K562 (cell line): ENCODE measurements around the gene TRPC4AP. TPM values are rescaled to one million over a fixed set of nuclear protein-coding genes. Genes with fewer than 3 reads are reported as not detected.

Experiments used
- ATAC-seq: fragments of 200-7000 bp; cut with Tn5 transposase; 3 replicates; pipeline ENCODE4 v1.9.1; 2020; ENCODE audit warnings: moderate library complexity
- BruUV-seq: library from RNA; stranded (reverse); fragments of 400-500 nt; replicated peaks from 2 replicates; lab custom pipeline; 2021; lab: Mats Ljungman, UMichigan
- CTCF ChIA-PET: fragments of 300-600 bp; formaldehyde crosslinking; extraction: SDS; loops from one replicate; lab custom pipeline; 2021; ENCODE audit warnings: low intra/inter-chr PET ratio; lab: Yijun Ruan, JAX
- POLR2A ChIA-PET: fragments of 300-600, 350-650 bp; sonication (Branson Sonifier 250); formaldehyde crosslinking; extraction: SDS; loops from one replicate; lab custom pipeline; 2021; ENCODE audit warnings: antibody characterized with exemption, inconsistent platforms; lab: Yijun Ruan, JAX
- DNase-seq, 4 experiments: peaks; one replicate each; pipeline versions ENCODE4 v3.0.0 to v3.0.0-alpha.2; 2011 to 2018; ENCODE audit warnings: low spot score in 3 of 4, mixed read lengths in 3 of 4; ENCODE audit errors: extremely low read depth in 1 of 4
- FAIRE-seq: peaks from 2 replicates; lab custom pipeline; 2011; peaks lifted over from hg19 to GRCh38; lab: Jason Lieb, UNC
- H2AFZ ChIP-seq: 2 replicates; pipeline ENCODE4 v1.6.0; 2011; ENCODE audit warnings: low read depth, low read length, control low read depth, inconsistent platforms
- H3K27ac ChIP-seq: fragments of 200-600 bp; 3 replicates; pipeline ENCODE4 v1.8.0; 2011; ENCODE audit warnings: low read depth, mild to moderate bottlenecking, control low read depth, inconsistent platforms, low read length, moderate library complexity, mixed read lengths; ENCODE audit errors: extremely low read depth
- H3K27me3 ChIP-seq, 2 experiments: fragments of 300-600 bp in 1 of 2; 2 replicates in 1 of 2; 3 replicates in 1 of 2; pipeline versions ENCODE4 v1.6.0 to v1.8.0; 2011; ENCODE audit warnings: inconsistent platforms in 2 of 2, low read length in 2 of 2, mild to moderate bottlenecking in 1 of 2, mixed read lengths in 1 of 2, moderate library complexity in 1 of 2; ENCODE audit not compliant: control insufficient read depth in 2 of 2, insufficient read depth in 2 of 2
- H3K36me3 ChIP-seq: fragments of 300-600 bp; 3 replicates; pipeline ENCODE4 v1.8.0; 2011; ENCODE audit warnings: mild to moderate bottlenecking, low read length, inconsistent platforms; ENCODE audit not compliant: control insufficient read depth, insufficient read depth
- H3K4me1 ChIP-seq, 2 experiments: fragments of 200-600 bp in 1 of 2; replicated peaks in 1 of 2; 2 replicates in 1 of 2; 3 replicates in 1 of 2; pipeline versions ENCODE4 v1.5.1 to v1.8.0; 2011; ENCODE audit warnings: inconsistent platforms in 2 of 2, low read length in 2 of 2, mild to moderate bottlenecking in 1 of 2, mixed read lengths in 1 of 2, moderate library complexity in 1 of 2; ENCODE audit not compliant: control insufficient read depth in 2 of 2, insufficient read depth in 2 of 2
- H3K4me2 ChIP-seq: 2 replicates; pipeline ENCODE4 v1.6.1; 2011; ENCODE audit warnings: low read length, control low read depth, inconsistent platforms, mixed read lengths; ENCODE audit not compliant: insufficient read depth
- H3K4me3 ChIP-seq: fragments of 200-600 bp; sonication (generic), shearing (Covaris generic); 2 replicates; pipeline ENCODE4 v1.5.1; 2016; ENCODE audit warnings: control low read depth, inconsistent platforms
- H3K79me2 ChIP-seq: fragments of 200-600 bp; 3 replicates; pipeline ENCODE4 v1.8.0; 2011; ENCODE audit warnings: low read length, inconsistent platforms; ENCODE audit not compliant: control insufficient read depth, insufficient read depth
- H3K9ac ChIP-seq, 2 experiments: 2 replicates each; pipeline versions ENCODE4 v1.6.0 to v1.6.1; 2011; ENCODE audit warnings: low read depth in 2 of 2, low read length in 2 of 2, control low read depth in 1 of 2, inconsistent platforms in 1 of 2, mild to moderate bottlenecking in 1 of 2, mixed read lengths in 1 of 2; ENCODE audit not compliant: insufficient read depth in 1 of 2
- H3K9me1 ChIP-seq: one replicate; pipeline ENCODE4 v1.6.0; 2011; ENCODE audit warnings: inconsistent platforms, mild to moderate bottlenecking, low read length, moderate library complexity; ENCODE audit not compliant: control insufficient read depth, insufficient read depth
- H3K9me3 ChIP-seq: replicated peaks from 2 replicates; pipeline ENCODE4 v1.5.1; 2011; ENCODE audit warnings: low read depth, low read length, inconsistent platforms; ENCODE audit not compliant: control insufficient read depth, insufficient read depth
- H4K20me1 ChIP-seq: replicated peaks from 2 replicates; pipeline ENCODE4 v1.6.1; 2011; ENCODE audit warnings: low read length, inconsistent platforms, mixed read lengths; ENCODE audit not compliant: control insufficient read depth, insufficient read depth
- CEBPZ ChIP-seq: fragments of 150-350 bp; IDR thresholded peaks from 2 replicates; pipeline ENCODE4 v1.6.1; 2014; ENCODE audit warnings: low read depth, mild to moderate bottlenecking, low read length, borderline replicate concordance
- HDAC3 ChIP-seq: fragments of 450-650 bp; IDR thresholded peaks from 2 replicates; pipeline ENCODE4 v1.6.1; 2018; ENCODE audit warnings: borderline replicate concordance, mild to moderate bottlenecking, moderate library complexity; ENCODE audit not compliant: partially characterized antibody
- KDM5B ChIP-seq: fragments of 200-600 bp; sonication (generic); IDR thresholded peaks from 2 replicates; pipeline ENCODE4 v1.6.1; 2012; ENCODE audit warnings: low read depth, mild to moderate bottlenecking, moderate library complexity, low read length, control low read depth, inconsistent platforms; ENCODE audit not compliant: insufficient replicate concordance
- MEIS2 ChIP-seq: fragments of 450-650 bp; IDR thresholded peaks from 2 replicates; pipeline ENCODE4 v1.6.1; 2014; ENCODE audit warnings: mild to moderate bottlenecking; ENCODE audit not compliant: partially characterized antibody
- MYBL2 ChIP-seq, 2 experiments: fragments of 450-650 bp in 1 of 2; sonication (generic) in 1 of 2; formaldehyde crosslinking in 1 of 2; IDR thresholded peaks; 2 replicates each; pipeline versions ENCODE4 v1.6.1 to v1.8.1; 2017 to 2022; ENCODE audit warnings: borderline replicate concordance in 1 of 2, inconsistent platforms in 1 of 2, low read depth in 1 of 2, mild to moderate bottlenecking in 1 of 2, missing genetic modification reagents in 1 of 2, moderate library complexity in 1 of 2
- NFE2L1 ChIP-seq: fragments of 450-650 bp; IDR thresholded peaks from 2 replicates; pipeline ENCODE4 v1.6.1; 2016; ENCODE audit warnings: missing genetic modification characterization, low read depth, mild to moderate bottlenecking, missing compliant biosample characterization, moderate library complexity, borderline replicate concordance
- NR2F6 ChIP-seq: fragments of 450-650 bp; formaldehyde crosslinking; IDR thresholded peaks from 2 replicates; pipeline ENCODE4 v1.4.0; 2020; ENCODE audit warnings: mild to moderate bottlenecking
- POLR2G ChIP-seq: fragments of 200-400 bp; formaldehyde crosslinking; IDR thresholded peaks from 2 replicates; pipeline ENCODE4 v1.6.1; 2017; ENCODE audit warnings: low read depth, mild to moderate bottlenecking, antibody characterized with exemption, low read length, moderate library complexity
- RBM22 ChIP-seq: fragments of 200-400 bp; formaldehyde crosslinking; IDR thresholded peaks from 2 replicates; pipeline ENCODE4 v1.6.1; 2018; ENCODE audit warnings: low read length, low read depth; ENCODE audit not compliant: poor library complexity, severe bottlenecking
- RFX7 ChIP-seq: fragments of 250-450 bp; sonication (Bioruptor Pico); IDR thresholded peaks from 2 replicates; pipeline ENCODE4 v1.5.1; 2021; ENCODE audit warnings: mild to moderate bottlenecking
- ZNF695 ChIP-seq: fragments of 450-650 bp; formaldehyde crosslinking; IDR thresholded peaks from 2 replicates; pipeline ENCODE4 v1.4.0; 2020; ENCODE audit warnings: mild to moderate bottlenecking, moderate library complexity
- WGBS: fragments of 100-300 bp; shearing (Covaris generic); methylation state at CpG from one replicate; pipeline ENCODE4 v1.1.6; 2016; ENCODE audit warnings: low coverage, mixed read lengths; ENCODE audit not compliant: insufficient coverage; ENCODE audit errors: missing lambda C conversion rate; 5-methylcytosine and 5-hydroxymethylcytosine counted together
- in situ Hi-C: fragments of 300-500 bp; cut with MboI; formaldehyde crosslinking; loops from 4 replicates; pipeline ENCODE4 v1.15.0; 2018; ENCODE audit warnings: inconsistent platforms, mixed read lengths
- intact Hi-C: fragments of 100-400 bp; cut with micrococcal nuclease; formaldehyde crosslinking; loops from 2 replicates; pipeline ENCODE4 v1.14.2; 2022
- polyA plus RNA-seq, 8 experiments: library from polyadenylated mRNA; depleted of rRNA in 4 of 8; stranded (reverse) in 5 of 8; unstranded in 3 of 8; fragments of >200 nt; fragmentation: Nextera tagmentation in 2 of 8; fragmentation: Illumina TruSeq in 1 of 8; extraction: Ambion mirVana in 2 of 8; extraction: Trizol in 1 of 8; gene quantifications; 2 replicates each; pipeline versions ENCODE4 v1.2.1 to v1.2.3, GENCODE V29; 2011 to 2014; ENCODE audit warnings: inconsistent platforms in 1 of 8, missing spikeins in 1 of 8
- total RNA-seq, 7 experiments: library from RNA; depleted of rRNA in 6 of 7; stranded (reverse); fragments of >200 nt in 6 of 7; fragmentation: Illumina TruSeq in 2 of 7; extraction: Trizol in 2 of 7; gene quantifications; 2 replicates each; pipeline versions ENCODE4 v1.2.1 to v1.2.3, GENCODE V29; 2011 to 2021; ENCODE audit warnings: low replicate concordance in 1 of 7

The TRPC4AP gene
- total and polyA plus RNA-seq, 9 of the 15 experiments (the other 6 are each of a cell fraction or from before 2014, with no cell fraction given) = 2.3 to 70.3 (median 33.3) TPM

- POLR2A ChIA-PET = interaction anchor here (0.6 to 2.2 kb wide), 3 partner anchors 9 to 47 kb away, joined by 3 to 17 read pairs (median 10); no protein-coding TSS in a partner anchor
- Histone ChIP-seq H3K9me3 (no peaks in the 10 kb centered on the region), H3K4me3 (no peak overlapping the region), H3K79me2 (no peaks in the 10 kb centered on the region), H2AFZ (no peak overlapping the region), H3K27ac (no peak overlapping the region), H3K4me1 (peaks cover 0 to 19% of the 10 kb centered on the region in 2 experiments; a peak in 2 of 5 replicates), H3K27me3 (no peaks in the 10 kb centered on the region), H3K4me2 (no peak overlapping the region), H3K9me1 (no peaks in the 10 kb centered on the region), H3K9ac (no peak overlapping the region), H3K36me3 (peaks cover 86% of the 10 kb centered on the region; the same call in 2 of the 3 replicates), H4K20me1 (no peaks in the 10 kb centered on the region)
- FAIRE-seq (no peak), ATAC-seq (no peak), DNase-seq (no peak)
- CTCF ChIA-PET = no interaction called here
- 85% methylated on average over 9 of the region's 10 CpGs for WGBS
- in situ Hi-C loops (no loop called here), intact Hi-C loops (no loop called here)
- TF ChIP-seq MEIS2 = no peak
- no peak for TF ChIP-seq KDM5B
- TF ChIP-seq RFX7 (CRISPR knock-in tag) = no peak
- no TSS peak for BruUV-seq
These were observed 92.8 kb downstream of the TRPC4AP start for GRCh38 chr20:34999782-35000181.

- peaks cover 80% of the 10 kb centered on the region; the same call in 2 of the 3 replicates for H3K36me3 ChIP-seq
- WGBS = 95% methylated on average over 25 of the region's 25 CpGs
- BruUV-seq = no TSS peak
These were observed 93.6 kb downstream of the TRPC4AP start for GRCh38 chr20:34999021-34999451.

More at GRCh38 chr20:34999021-34999451, 93.6 kb downstream of the TRPC4AP start:
- H2AFZ ChIP-seq = no peak overlapping the region
- H3K4me2 ChIP-seq = no peak overlapping the region
- TF ChIP-seq RBM22 (peak; percentile 76), POLR2G (peak; percentile 65), MYBL2 (IDR thresholded peaks at IDR 0.05; ENCODE audit: low read depth) (no peak), MYBL2 (CRISPR knock-in tag; IDR thresholded peaks at IDR 0.05; ENCODE audit: borderline replicate concordance) (no peak), NFE2L1 (tag) (no peak), ZNF695 (CRISPR knock-in tag) (no peak), HDAC3 (no peak), CEBPZ (no peak), NR2F6 (no peak)
- ATAC-seq (no peak), DNase-seq (no peak), FAIRE-seq (no peak)
- no peaks in the 10 kb centered on the region for H4K20me1 ChIP-seq
- H3K9me3 ChIP-seq = no peaks in the 10 kb centered on the region
- no peaks in the 10 kb centered on the region for H3K79me2 ChIP-seq
- H3K4me1 ChIP-seq = peaks cover 0 to 23% of the 10 kb centered on the region in 2 experiments; a peak in 2 of 5 replicates
- intact Hi-C loops = no loop called here
- in situ Hi-C loops = no loop called here
- CTCF ChIA-PET = no interaction called here
- POLR2A ChIA-PET = interaction anchor here (0.6 to 1.2 kb wide), 3 partner anchors 26 to 123 kb away, joined by 3 to 4 read pairs (median 4); partner anchors contain the start of gene ACSS2
- H3K27ac ChIP-seq = no peak overlapping the region
- H3K27me3 ChIP-seq = no peaks in the 10 kb centered on the region
- peak overlapping the region in 1 of 2 experiments; percentile 35; a peak in 2 of 4 replicates for H3K9ac ChIP-seq
- no peaks in the 10 kb centered on the region for H3K9me1 ChIP-seq
- H3K4me3 ChIP-seq = no peak overlapping the region
